ENCODE results near the gene KIF2A.

DNA sequence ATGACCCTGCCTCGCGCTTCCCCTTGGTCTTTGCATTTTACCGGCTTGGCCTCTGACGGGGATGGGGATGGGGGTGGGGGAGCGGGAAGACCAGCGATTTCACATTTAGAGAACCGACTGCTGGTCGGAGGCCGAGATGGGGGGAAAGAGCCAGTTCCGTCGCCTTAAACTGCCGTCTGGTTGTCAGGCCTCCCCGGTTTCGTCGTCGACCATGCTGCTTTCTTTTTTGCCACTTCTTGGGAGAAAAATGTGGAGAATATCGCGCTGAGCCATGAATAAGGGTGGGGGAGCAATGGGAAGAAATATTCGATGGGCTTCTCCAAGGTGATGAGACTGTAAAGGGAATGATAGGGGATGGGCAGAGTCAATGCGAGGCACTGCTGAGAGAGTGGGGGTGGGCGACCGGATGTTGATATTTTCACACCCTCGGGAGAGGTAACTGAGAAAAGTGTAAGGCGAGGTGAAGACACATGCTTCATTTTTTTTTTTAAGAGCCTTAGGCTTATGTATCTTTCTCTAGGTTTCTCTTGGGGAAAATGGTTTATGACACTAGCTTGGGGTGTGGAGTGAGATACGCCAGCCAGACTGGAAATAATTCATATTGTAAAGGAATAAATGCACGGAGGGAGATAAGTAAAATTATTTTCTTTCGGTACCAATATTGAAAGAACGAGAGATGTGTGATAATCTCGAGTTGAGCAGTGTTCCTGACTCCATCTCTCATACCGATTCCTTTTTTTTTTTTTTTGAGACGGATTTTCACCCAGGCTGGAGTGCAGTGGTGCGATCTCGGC lies 1.1 kb downstream of the KIF2A start:
- TF ChIP-seq, protein P1, sequence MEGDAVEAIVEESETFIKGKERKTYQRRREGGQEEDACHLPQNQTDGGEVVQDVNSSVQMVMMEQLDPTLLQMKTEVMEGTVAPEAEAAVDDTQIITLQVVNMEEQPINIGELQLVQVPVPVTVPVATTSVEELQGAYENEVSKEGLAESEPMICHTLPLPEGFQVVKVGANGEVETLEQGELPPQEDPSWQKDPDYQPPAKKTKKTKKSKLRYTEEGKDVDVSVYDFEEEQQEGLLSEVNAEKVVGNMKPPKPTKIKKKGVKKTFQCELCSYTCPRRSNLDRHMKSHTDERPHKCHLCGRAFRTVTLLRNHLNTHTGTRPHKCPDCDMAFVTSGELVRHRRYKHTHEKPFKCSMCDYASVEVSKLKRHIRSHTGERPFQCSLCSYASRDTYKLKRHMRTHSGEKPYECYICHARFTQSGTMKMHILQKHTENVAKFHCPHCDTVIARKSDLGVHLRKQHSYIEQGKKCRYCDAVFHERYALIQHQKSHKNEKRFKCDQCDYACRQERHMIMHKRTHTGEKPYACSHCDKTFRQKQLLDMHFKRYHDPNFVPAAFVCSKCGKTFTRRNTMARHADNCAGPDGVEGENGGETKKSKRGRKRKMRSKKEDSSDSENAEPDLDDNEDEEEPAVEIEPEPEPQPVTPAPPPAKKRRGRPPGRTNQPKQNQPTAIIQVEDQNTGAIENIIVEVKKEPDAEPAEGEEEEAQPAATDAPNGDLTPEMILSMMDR (optimal IDR thresholded peaks at IDR 0.05 in 1 of 3, IDR thresholded peaks at IDR 0.05 in 1 of 3, conservative IDR thresholded peaks at IDR 0.05 in 1 of 3; ENCODE audit: extremely low read depth in 1 of 3, insufficient read depth in 2 of 3, low read length in 3 of 3) = no peak
- no peak for TF ChIP-seq EZH2 (IDR thresholded peaks at IDR 0.05; ENCODE audit: low read length)
